WTC11 (cell line): ENCODE data around the gene LY6G6C. TPM values are rescaled to one million over a fixed set of nuclear protein-coding genes. Genes with fewer than 3 reads are reported as not detected.

Source experiments
- ATAC-seq: fragments of 200-7000 bp; cut with Tn5 transposase; 2 replicates; pipeline ENCODE4 v1.10.0; 2021; ENCODE audit warnings: mild to moderate bottlenecking, moderate library complexity
- CTCF ChIA-PET: fragments of 300-600 bp; sonication (Branson Sonifier 250); formaldehyde crosslinking; loops from one replicate; lab custom pipeline; 2021; ENCODE audit warnings: antibody characterized with exemption; lab: Charles Lee
- POLR2A ChIA-PET: fragments of 350-600 bp; sonication (Branson Sonifier 250); formaldehyde crosslinking; loops from one replicate; lab custom pipeline; 2021; ENCODE audit warnings: antibody characterized with exemption; lab: Charles Lee
- DNase-seq: peaks from one replicate; pipeline ENCODE4 v3.0.0; 2021; ENCODE audit warnings: low spot score
- H3K27ac Mint-ChIP-seq: 2 replicates; pipeline ENCODE4 v1.8.0; 2021; ENCODE audit warnings: mixed read lengths
- H3K27me3 Mint-ChIP-seq: 2 replicates; pipeline ENCODE4 v1.8.0; 2021; ENCODE audit warnings: low read depth, mild to moderate bottlenecking, moderate library complexity, mixed read lengths
- H3K36me3 Mint-ChIP-seq: 2 replicates; pipeline ENCODE4 v1.8.0; 2021; ENCODE audit warnings: mixed read lengths
- H3K4me1 Mint-ChIP-seq: 2 replicates; pipeline ENCODE4 v1.8.0; 2022; ENCODE audit warnings: mixed read lengths
- H3K4me3 Mint-ChIP-seq: 2 replicates; pipeline ENCODE4 v1.8.0; 2021; ENCODE audit warnings: mild to moderate bottlenecking, moderate library complexity, mixed read lengths
- H3K9me3 Mint-ChIP-seq: 2 replicates; pipeline ENCODE4 v1.8.0; 2021; ENCODE audit warnings: mixed read lengths
- CREB1 ChIP-seq: sonication (generic); formaldehyde crosslinking; IDR thresholded peaks from 2 replicates; pipeline ENCODE4 v1.8.0; 2023; ENCODE audit warnings: mild to moderate bottlenecking, missing genetic modification reagents
- ESRRA ChIP-seq: sonication (generic); formaldehyde crosslinking; IDR thresholded peaks from 2 replicates; pipeline ENCODE4 v1.8.1; 2022; ENCODE audit warnings: mild to moderate bottlenecking, missing genetic modification reagents, borderline replicate concordance
- FOXK1 ChIP-seq: sonication (generic); formaldehyde crosslinking; IDR thresholded peaks from 2 replicates; pipeline ENCODE4 v1.8.0; 2022; ENCODE audit warnings: mild to moderate bottlenecking, moderate library complexity, missing genetic modification reagents
- GABPB1 ChIP-seq: sonication (generic); formaldehyde crosslinking; IDR thresholded peaks from 2 replicates; pipeline ENCODE4 v1.8.1; 2023; ENCODE audit warnings: mild to moderate bottlenecking, missing genetic modification reagents
- JAZF1 ChIP-seq: fragments of 250-450 bp; sonication (Bioruptor Pico); IDR thresholded peaks from 2 replicates; pipeline ENCODE4 v1.9.0; 2021; ENCODE audit warnings: moderate library complexity, mild to moderate bottlenecking, inconsistent platforms
- KAT7 ChIP-seq: sonication (generic); formaldehyde crosslinking; IDR thresholded peaks from 2 replicates; pipeline ENCODE4 v1.8.1; 2023; ENCODE audit warnings: missing genetic modification reagents, mild to moderate bottlenecking, borderline replicate concordance
- MYBL2 ChIP-seq: sonication (generic); formaldehyde crosslinking; IDR thresholded peaks from 2 replicates; pipeline ENCODE4 v1.8.1; 2023; ENCODE audit warnings: mild to moderate bottlenecking, moderate library complexity, missing genetic modification reagents
- NFATC4 ChIP-seq: fragments of 250-450 bp; sonication (Bioruptor Pico); IDR thresholded peaks from 2 replicates; pipeline ENCODE4 v1.9.0; 2021; ENCODE audit warnings: mild to moderate bottlenecking
- NFE2L1 ChIP-seq: sonication (generic); formaldehyde crosslinking; IDR thresholded peaks from 2 replicates; pipeline ENCODE4 v1.8.1; 2023; ENCODE audit warnings: missing genetic modification reagents
- PRRX2 ChIP-seq: fragments of 250-450 bp; sonication (Bioruptor Pico); IDR thresholded peaks from 2 replicates; pipeline ENCODE4 v1.8.0; 2021; ENCODE audit warnings: mild to moderate bottlenecking
- SMAD3 ChIP-seq: sonication (generic); formaldehyde crosslinking; IDR thresholded peaks from 2 replicates; pipeline ENCODE4 v1.8.0; 2022; ENCODE audit warnings: missing genetic modification reagents, mild to moderate bottlenecking, borderline replicate concordance
- SP1 ChIP-seq: sonication (generic); formaldehyde crosslinking; conservative IDR thresholded peaks from 2 replicates; pipeline ENCODE4 v1.8.1; 2022; ENCODE audit warnings: missing genetic modification reagents
- ZNF219 ChIP-seq: sonication (generic); formaldehyde crosslinking; IDR thresholded peaks from 2 replicates; pipeline ENCODE4 v1.8.0; 2023; ENCODE audit warnings: missing genetic modification reagents, mild to moderate bottlenecking, borderline replicate concordance
- ZNF416 ChIP-seq: fragments of 250-450 bp; sonication (Bioruptor Pico); IDR thresholded peaks from 2 replicates; pipeline ENCODE4 v1.9.0; 2021; ENCODE audit warnings: mild to moderate bottlenecking, inconsistent platforms
- total RNA-seq: library from RNA; stranded (reverse); gene quantifications from 3 replicates; pipeline ENCODE4 v1.2.3, GENCODE V29; 2021
- TF ChIP-seq, protein P1 (sequence below): sonication (generic); formaldehyde crosslinking; IDR thresholded peaks from 2 replicates; pipeline ENCODE4 v1.8.1; 2023; ENCODE audit warnings: mild to moderate bottlenecking, missing genetic modification reagents, moderate library complexity
- TF ChIP-seq, protein P2 (sequence below): sonication (generic); formaldehyde crosslinking; IDR thresholded peaks from 2 replicates; pipeline ENCODE4 v1.8.1; 2022; ENCODE audit warnings: mild to moderate bottlenecking, missing genetic modification reagents, moderate library complexity, borderline replicate concordance
- TF ChIP-seq, protein P3 (sequence below): sonication (generic); formaldehyde crosslinking; conservative IDR thresholded peaks from 2 replicates; pipeline ENCODE4 v1.8.1; 2023; ENCODE audit warnings: mild to moderate bottlenecking, low read depth, missing genetic modification reagents, moderate library complexity
- TF ChIP-seq, protein P4 (sequence below): sonication (generic); formaldehyde crosslinking; IDR thresholded peaks from 2 replicates; pipeline ENCODE4 v1.8.1; 2022; ENCODE audit warnings: missing genetic modification reagents, borderline replicate concordance
- TF ChIP-seq, protein P5 (sequence below): sonication (generic); formaldehyde crosslinking; IDR thresholded peaks from 2 replicates; pipeline ENCODE4 v1.8.0; 2022; ENCODE audit warnings: mild to moderate bottlenecking, missing genetic modification reagents
- TF ChIP-seq, protein P6 (sequence below): sonication (generic); formaldehyde crosslinking; conservative IDR thresholded peaks from 2 replicates; pipeline ENCODE4 v1.8.1; 2022; ENCODE audit warnings: mild to moderate bottlenecking, missing genetic modification reagents
- TF ChIP-seq, protein P7 (sequence below): fragments of 250-450 bp; sonication (Bioruptor Pico); conservative IDR thresholded peaks from 2 replicates; pipeline ENCODE4 v1.9.0; 2021; ENCODE audit warnings: mild to moderate bottlenecking
- TF ChIP-seq, protein P8 (sequence below): sonication (generic); formaldehyde crosslinking; IDR thresholded peaks from 2 replicates; pipeline ENCODE4 v1.8.1; 2022; ENCODE audit warnings: low read depth, mild to moderate bottlenecking, moderate library complexity, missing genetic modification reagents, borderline replicate concordance

The LY6G6C gene
- total RNA-seq, 1 experiment from 2014 or later, result 0.35 TPM

DNA sequence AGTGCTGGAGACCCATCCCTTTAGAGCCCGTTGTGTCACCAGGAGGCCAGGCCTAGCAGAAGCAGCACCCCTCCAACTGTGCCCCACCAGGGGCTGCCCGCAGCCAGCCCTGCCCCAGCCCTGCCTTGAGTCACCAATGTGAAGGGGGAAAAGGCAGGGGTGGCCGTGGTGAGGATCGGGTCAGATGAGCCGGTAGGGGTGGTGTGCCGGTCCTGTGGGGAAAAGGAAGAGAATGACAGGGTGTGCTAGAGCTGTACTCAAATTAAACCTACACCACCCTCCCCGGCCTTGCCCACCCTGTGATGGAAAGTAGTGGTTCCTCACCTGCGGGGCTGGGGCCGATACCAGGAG, 44.0 kb upstream of the LY6G6C start (continued):
- TF ChIP-seq, protein P1, sequence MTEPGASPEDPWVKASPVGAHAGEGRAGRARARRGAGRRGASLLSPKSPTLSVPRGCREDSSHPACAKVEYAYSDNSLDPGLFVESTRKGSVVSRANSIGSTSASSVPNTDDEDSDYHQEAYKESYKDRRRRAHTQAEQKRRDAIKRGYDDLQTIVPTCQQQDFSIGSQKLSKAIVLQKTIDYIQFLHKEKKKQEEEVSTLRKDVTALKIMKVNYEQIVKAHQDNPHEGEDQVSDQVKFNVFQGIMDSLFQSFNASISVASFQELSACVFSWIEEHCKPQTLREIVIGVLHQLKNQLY, result no peak
- TF ChIP-seq KAT7 (CRISPR knock-in tag) (no peak), SP1 (CRISPR knock-in tag) (no peak), FOXK1 (CRISPR knock-in tag) (no peak), SMAD3 (no peak), NFATC4 (CRISPR knock-in tag) (no peak), GABPB1 (CRISPR knock-in tag) (no peak), PRRX2 (no peak), ZNF416 (CRISPR knock-in tag) (no peak)
- TF ChIP-seq, protein P2, sequence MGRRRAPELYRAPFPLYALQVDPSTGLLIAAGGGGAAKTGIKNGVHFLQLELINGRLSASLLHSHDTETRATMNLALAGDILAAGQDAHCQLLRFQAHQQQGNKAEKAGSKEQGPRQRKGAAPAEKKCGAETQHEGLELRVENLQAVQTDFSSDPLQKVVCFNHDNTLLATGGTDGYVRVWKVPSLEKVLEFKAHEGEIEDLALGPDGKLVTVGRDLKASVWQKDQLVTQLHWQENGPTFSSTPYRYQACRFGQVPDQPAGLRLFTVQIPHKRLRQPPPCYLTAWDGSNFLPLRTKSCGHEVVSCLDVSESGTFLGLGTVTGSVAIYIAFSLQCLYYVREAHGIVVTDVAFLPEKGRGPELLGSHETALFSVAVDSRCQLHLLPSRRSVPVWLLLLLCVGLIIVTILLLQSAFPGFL (CRISPR knock-in tag), result no peak
- TF ChIP-seq, protein P3, sequence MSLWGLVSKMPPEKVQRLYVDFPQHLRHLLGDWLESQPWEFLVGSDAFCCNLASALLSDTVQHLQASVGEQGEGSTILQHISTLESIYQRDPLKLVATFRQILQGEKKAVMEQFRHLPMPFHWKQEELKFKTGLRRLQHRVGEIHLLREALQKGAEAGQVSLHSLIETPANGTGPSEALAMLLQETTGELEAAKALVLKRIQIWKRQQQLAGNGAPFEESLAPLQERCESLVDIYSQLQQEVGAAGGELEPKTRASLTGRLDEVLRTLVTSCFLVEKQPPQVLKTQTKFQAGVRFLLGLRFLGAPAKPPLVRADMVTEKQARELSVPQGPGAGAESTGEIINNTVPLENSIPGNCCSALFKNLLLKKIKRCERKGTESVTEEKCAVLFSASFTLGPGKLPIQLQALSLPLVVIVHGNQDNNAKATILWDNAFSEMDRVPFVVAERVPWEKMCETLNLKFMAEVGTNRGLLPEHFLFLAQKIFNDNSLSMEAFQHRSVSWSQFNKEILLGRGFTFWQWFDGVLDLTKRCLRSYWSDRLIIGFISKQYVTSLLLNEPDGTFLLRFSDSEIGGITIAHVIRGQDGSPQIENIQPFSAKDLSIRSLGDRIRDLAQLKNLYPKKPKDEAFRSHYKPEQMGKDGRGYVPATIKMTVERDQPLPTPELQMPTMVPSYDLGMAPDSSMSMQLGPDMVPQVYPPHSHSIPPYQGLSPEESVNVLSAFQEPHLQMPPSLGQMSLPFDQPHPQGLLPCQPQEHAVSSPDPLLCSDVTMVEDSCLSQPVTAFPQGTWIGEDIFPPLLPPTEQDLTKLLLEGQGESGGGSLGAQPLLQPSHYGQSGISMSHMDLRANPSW (CRISPR knock-in tag), result no peak
- TF ChIP-seq, protein P4, sequence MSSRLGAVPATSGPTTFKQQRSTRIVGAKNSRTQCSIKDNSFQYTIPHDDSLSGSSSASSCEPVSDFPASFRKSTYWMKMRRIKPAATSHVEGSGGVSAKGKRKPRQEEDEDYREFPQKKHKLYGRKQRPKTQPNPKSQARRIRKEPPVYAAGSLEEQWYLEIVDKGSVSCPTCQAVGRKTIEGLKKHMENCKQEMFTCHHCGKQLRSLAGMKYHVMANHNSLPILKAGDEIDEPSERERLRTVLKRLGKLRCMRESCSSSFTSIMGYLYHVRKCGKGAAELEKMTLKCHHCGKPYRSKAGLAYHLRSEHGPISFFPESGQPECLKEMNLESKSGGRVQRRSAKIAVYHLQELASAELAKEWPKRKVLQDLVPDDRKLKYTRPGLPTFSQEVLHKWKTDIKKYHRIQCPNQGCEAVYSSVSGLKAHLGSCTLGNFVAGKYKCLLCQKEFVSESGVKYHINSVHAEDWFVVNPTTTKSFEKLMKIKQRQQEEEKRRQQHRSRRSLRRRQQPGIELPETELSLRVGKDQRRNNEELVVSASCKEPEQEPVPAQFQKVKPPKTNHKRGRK, result no peak

DNA sequence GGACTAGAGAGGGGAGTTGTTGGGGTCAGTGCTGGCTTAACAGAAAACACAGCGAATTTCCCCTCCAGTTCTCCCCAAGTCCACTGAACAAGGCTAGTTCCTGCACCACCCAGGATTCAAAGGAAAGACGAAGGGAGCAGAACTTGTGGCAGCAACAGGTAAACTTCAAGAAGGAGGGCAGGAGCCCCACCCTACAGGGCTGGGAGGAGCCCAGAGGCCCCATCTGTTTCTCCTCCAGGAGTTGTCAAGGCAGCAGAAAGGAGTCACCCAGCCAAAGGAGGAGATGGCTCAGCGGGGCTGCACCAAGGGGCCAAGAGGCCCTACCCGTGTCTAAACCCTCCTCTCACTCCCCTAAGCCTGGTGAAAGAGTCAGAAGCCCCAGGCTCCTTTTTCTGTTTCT, 42.7 kb upstream of the LY6G6C start:
- Mint-ChIP-seq H3K27ac (no peak overlapping the region), H3K4me3 (no peak overlapping the region), H3K9me3 (no peaks in the 10 kb centered on the region), H3K4me1 (peaks cover 23% of the 10 kb centered on the region), H3K27me3 (no peaks in the 10 kb centered on the region; the same call in 1 of the 2 replicates), H3K36me3 (peaks cover 22% of the 10 kb centered on the region)
- ATAC-seq (no peak), DNase-seq (no peak)
- CTCF ChIA-PET, result interaction anchor here (0.8 to 1.3 kb wide), 3 partner anchors 9 to 75 kb away, joined by 3 to 6 read pairs (median 5); no protein-coding TSS in a partner anchor
- POLR2A ChIA-PET, result interaction anchor here (0.5 kb wide), 1 partner anchor 83 kb away, joined by 3 read pairs; the partner anchor contains the start of gene LY6G5C
- TF ChIP-seq, protein P3 (CRISPR knock-in tag), result no peak
- no peak for TF ChIP-seq CREB1
- TF ChIP-seq, protein P1, result no peak
- TF ChIP-seq, protein P5, sequence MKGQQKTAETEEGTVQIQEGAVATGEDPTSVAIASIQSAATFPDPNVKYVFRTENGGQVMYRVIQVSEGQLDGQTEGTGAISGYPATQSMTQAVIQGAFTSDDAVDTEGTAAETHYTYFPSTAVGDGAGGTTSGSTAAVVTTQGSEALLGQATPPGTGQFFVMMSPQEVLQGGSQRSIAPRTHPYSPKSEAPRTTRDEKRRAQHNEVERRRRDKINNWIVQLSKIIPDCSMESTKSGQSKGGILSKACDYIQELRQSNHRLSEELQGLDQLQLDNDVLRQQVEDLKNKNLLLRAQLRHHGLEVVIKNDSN (CRISPR knock-in tag), result no peak
- TF ChIP-seq MYBL2, result no peak
- TF ChIP-seq JAZF1, result no peak
- TF ChIP-seq NFE2L1, result no peak
- TF ChIP-seq, protein P6, sequence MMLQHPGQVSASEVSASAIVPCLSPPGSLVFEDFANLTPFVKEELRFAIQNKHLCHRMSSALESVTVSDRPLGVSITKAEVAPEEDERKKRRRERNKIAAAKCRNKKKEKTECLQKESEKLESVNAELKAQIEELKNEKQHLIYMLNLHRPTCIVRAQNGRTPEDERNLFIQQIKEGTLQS (CRISPR knock-in tag), result no peak
- TF ChIP-seq FOXK1 (CRISPR knock-in tag), result no peak
- TF ChIP-seq, protein P7, sequence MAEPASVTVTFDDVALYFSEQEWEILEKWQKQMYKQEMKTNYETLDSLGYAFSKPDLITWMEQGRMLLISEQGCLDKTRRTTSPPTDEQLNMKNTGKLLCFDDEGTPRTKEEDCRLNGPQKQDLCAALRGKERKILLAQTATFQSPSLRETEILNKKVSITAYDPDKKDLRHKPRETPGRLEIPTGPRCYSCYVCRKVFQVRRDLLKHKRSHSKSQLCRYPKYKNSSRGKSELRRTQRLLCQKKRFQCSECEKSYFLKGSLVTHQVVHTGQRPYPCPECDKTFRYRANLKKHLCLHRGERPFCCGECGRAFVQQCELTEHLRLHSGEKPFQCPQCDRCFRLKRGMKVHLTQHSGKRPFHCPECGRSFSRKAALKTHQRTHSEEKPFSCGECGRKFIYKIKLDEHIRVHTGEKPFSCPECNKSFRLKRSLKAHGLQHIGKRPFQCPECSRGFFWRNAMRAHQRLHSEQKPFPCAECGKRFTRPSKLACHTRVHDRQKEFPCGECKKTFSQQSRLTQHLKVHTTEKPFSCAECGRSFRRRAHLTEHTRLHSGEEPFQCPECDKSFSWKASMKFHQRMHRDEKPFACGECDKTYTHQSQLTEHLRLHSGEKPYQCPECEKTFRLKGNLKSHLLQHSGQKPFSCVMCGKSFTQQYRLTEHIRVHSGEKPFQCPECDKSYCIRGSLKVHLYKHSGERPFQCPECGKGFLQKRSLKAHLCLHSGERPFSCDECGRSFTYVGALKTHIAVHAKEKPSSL (CRISPR knock-in tag), result no peak
- TF ChIP-seq, protein P8, sequence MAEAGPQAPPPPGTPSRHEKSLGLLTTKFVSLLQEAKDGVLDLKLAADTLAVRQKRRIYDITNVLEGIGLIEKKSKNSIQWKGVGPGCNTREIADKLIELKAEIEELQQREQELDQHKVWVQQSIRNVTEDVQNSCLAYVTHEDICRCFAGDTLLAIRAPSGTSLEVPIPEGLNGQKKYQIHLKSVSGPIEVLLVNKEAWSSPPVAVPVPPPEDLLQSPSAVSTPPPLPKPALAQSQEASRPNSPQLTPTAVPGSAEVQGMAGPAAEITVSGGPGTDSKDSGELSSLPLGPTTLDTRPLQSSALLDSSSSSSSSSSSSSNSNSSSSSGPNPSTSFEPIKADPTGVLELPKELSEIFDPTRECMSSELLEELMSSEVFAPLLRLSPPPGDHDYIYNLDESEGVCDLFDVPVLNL, result no peak
- no peak for TF ChIP-seq ZNF416 (CRISPR knock-in tag)
- TF ChIP-seq ESRRA, result no peak
- no peak for TF ChIP-seq ZNF219
